ENCODE results near the gene NABP2. TPM values are rescaled to one million over a fixed set of nuclear protein-coding genes. Genes with fewer than 3 reads are reported as not detected.
"Not testable (repeated sequence)": the region's sequence is repeated elsewhere in the genome, so short reads cannot be mapped to it uniquely, and the experiment has no call there.

The NABP2 gene
- total RNA-seq, 1 experiment from 2014 or later = 49.0 TPM

DNA sequence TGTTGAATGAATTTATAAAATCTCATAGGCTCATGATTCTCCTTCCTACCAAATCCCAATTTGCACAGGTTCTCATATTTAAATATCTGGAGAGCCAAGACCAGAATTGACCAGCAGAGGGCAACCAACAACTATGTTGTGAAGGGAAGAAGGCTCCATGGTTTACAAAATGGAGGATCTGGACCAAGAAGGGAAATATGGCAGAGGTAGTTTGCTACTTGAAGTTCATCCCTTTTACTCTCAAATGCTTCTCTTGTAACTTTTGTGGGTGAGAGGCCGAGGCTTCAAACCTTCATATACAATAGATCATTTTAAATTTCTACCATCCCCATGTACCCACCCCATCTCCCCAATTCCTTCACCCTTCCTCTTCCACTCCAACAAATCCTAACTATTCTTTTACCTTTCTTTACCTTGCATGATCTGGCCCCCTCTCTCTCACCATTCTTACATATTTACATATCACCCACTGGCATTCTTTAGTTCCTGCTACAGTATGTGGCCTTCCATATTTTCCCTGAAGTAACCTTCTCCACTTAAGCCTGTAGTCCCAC, 31.0 kb upstream of the NABP2 start:
- Histone ChIP-seq H3K56ac (ENCODE audit: insufficient read length, low read depth, low read length) (no peak overlapping the region), H3K27ac (ENCODE audit: insufficient read length, low read depth, low read length) (no peak overlapping the region), H3K4ac (ENCODE audit: low read depth, low read length) (no peak overlapping the region), H2BK20ac (ENCODE audit: low read depth, low read length, poor library complexity, severe bottlenecking) (no peak overlapping the region), H4K91ac (ENCODE audit: insufficient read length, low read depth, low read length) (no peak overlapping the region), H2BK5ac (ENCODE audit: insufficient read length, low read length) (no peak overlapping the region), H2BK15ac (ENCODE audit: low read depth, low read length) (no peak overlapping the region), H3K14ac (ENCODE audit: insufficient read depth, low read length) (no peak overlapping the region), H3K27me3 (ENCODE audit: insufficient read depth, low read length) (no peaks in the 10 kb centered on the region), H2AK5ac (ENCODE audit: insufficient read length, low read length) (no peak overlapping the region), H3K9ac (ENCODE audit: extremely low read depth, insufficient read length, low read length) (no peak overlapping the region), H4K8ac (replicated peaks; ENCODE audit: insufficient read length, low read depth, low read length) (no peak overlapping the region), H4K5ac (ENCODE audit: insufficient read length, low read depth, low read length) (no peak overlapping the region), H3K23ac (ENCODE audit: insufficient read length, low read depth, low read length) (no peak overlapping the region), H3K79me1 (ENCODE audit: insufficient read depth, low read depth, low read length, poor library complexity, severe bottlenecking) (peaks cover 3% of the 10 kb centered on the region), H3K18ac (ENCODE audit: insufficient read length, low read depth, low read length) (no peak overlapping the region), H2AFZ (ENCODE audit: low read length) (no peak overlapping the region), H2BK120ac (ENCODE audit: low read depth, low read length, poor library complexity, severe bottlenecking) (no peak overlapping the region), H3K79me2 (ENCODE audit: insufficient read depth, low read length) (peaks cover 4% of the 10 kb centered on the region; the same call in 1 of the 2 replicates), H2BK12ac (ENCODE audit: insufficient read length, low read depth, low read length) (no peak overlapping the region), H3K23me2 (ENCODE audit: insufficient read length, low read depth, low read length, poor library complexity, severe bottlenecking) (peaks cover 11% of the 10 kb centered on the region), H3K4me2 (ENCODE audit: insufficient read depth, insufficient read length, low read length) (no peak overlapping the region), H3T11ph (ENCODE audit: low read length) (no peak overlapping the region), H3K4me1 (ENCODE audit: insufficient read depth, low read length) (peaks cover 5% of the 10 kb centered on the region), H3K9me3 (ENCODE audit: control insufficient read depth, low read depth, low read length) (no peaks in the 10 kb centered on the region), H4K20me1 (ENCODE audit: control insufficient read depth, insufficient read depth, insufficient read length) (no peaks in the 10 kb centered on the region)
- Mint-ChIP-seq H3K9me3 (0 out of 5 replicates have a peak, but pooled peaks cover 0 to 3% of the 10 kb centered on the region in 2 experiments), H3K27me3 (ENCODE audit: low read depth) (peaks cover 3% of the 10 kb centered on the region; the same call in 1 of the 2 replicates), H3K4me1 (peaks cover 17 to 22% of the 10 kb centered on the region in 2 experiments), H3K36me3 (ENCODE audit: insufficient read depth in 1 of 3, low read depth in 3 of 3) (peaks cover 13 to 15% (median 13%) of the 10 kb centered on the region in 3 experiments; a peak in 6 of 7 replicates), H3K27ac (peak overlapping the region in 2 of 3 experiments; percentile 49 to 84; a peak in 5 of 7 replicates), H3K4me3 (no peak overlapping the region; a peak in 2 of 5 replicates)
- WGBS (ENCODE audit: extremely low coverage, insufficient read length, low lambda C conversion rate) = no CpG with 5 or more reads among the region's 1 CpG
- TF ChIP-seq CTCF (conservative IDR thresholded peaks at IDR 0.05) = peak; percentile 89
- peak; percentile 56 for DNase-seq

DNA sequence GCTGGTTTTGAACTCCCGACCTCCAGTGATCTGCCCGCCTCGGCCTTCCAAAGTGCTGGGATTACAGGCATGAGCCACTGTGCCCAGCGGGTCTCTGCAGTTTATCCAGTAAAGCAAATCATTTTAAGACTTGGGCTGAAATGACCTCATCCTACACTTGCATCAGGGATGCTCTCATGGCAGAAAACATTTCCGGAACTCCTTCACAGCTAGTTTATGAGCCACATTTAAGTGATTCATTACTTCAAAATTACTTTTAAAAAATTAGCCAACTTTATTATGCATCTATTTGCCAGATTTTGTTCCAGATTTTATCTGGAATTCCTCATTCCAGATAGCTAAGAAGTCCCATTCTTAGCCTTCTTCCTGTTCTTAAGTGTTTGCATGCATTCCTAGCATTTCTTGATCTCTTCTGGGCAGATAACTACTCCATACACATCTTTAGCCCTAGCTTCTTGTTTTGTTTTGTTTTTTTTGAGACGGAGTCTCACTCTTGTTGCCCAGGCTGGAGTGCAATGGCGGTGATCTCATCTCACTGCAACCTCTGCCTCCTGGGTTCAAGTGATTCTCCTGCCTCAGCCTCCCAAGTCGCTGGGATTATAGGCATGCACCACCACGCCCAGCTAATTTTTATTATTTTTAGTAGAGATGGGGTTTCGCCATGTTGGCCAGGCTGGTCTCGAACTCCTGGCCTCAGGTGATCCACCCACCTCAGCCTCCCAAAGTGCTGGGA, 27.2 kb upstream of the NABP2 start:
- not testable (repeated sequence) for H3K4me2 ChIP-seq (ENCODE audit: insufficient read depth, insufficient read length, low read length); H3K9me3 ChIP-seq (ENCODE audit: control insufficient read depth, low read depth, low read length); H2AK5ac ChIP-seq (ENCODE audit: insufficient read length, low read length); H3T11ph ChIP-seq (ENCODE audit: low read length); H3K79me2 ChIP-seq (ENCODE audit: insufficient read depth, low read length); H3K14ac ChIP-seq (ENCODE audit: insufficient read depth, low read length); H3K27me3 ChIP-seq (ENCODE audit: insufficient read depth, low read length); H3K56ac ChIP-seq (ENCODE audit: insufficient read length, low read depth, low read length); H4K91ac ChIP-seq (ENCODE audit: insufficient read length, low read depth, low read length); H3K27ac ChIP-seq (ENCODE audit: insufficient read length, low read depth, low read length); H4K5ac ChIP-seq (ENCODE audit: insufficient read length, low read depth, low read length); H2AFZ ChIP-seq (ENCODE audit: low read length); H2BK12ac ChIP-seq (ENCODE audit: insufficient read length, low read depth, low read length); H2BK20ac ChIP-seq (ENCODE audit: low read depth, low read length, poor library complexity, severe bottlenecking); DNase-seq; H3K4ac ChIP-seq (ENCODE audit: low read depth, low read length); H2BK120ac ChIP-seq (ENCODE audit: low read depth, low read length, poor library complexity, severe bottlenecking); H3K23ac ChIP-seq (ENCODE audit: insufficient read length, low read depth, low read length); H2BK15ac ChIP-seq (ENCODE audit: low read depth, low read length); H3K79me1 ChIP-seq (ENCODE audit: insufficient read depth, low read depth, low read length, poor library complexity, severe bottlenecking); H4K8ac ChIP-seq (replicated peaks; ENCODE audit: insufficient read length, low read depth, low read length); H3K23me2 ChIP-seq (ENCODE audit: insufficient read length, low read depth, low read length, poor library complexity, severe bottlenecking); H3K18ac ChIP-seq (ENCODE audit: insufficient read length, low read depth, low read length); H3K4me1 ChIP-seq (ENCODE audit: insufficient read depth, low read length); H4K20me1 ChIP-seq (ENCODE audit: control insufficient read depth, insufficient read depth, insufficient read length); H2BK5ac ChIP-seq (ENCODE audit: insufficient read length, low read length); H3K9me3 Mint-ChIP-seq; H3K27me3 Mint-ChIP-seq (ENCODE audit: low read depth); H3K4me3 Mint-ChIP-seq; H3K9ac ChIP-seq (ENCODE audit: extremely low read depth, insufficient read length, low read length)
- Mint-ChIP-seq H3K36me3 (ENCODE audit: insufficient read depth in 1 of 3, low read depth in 3 of 3) (peaks cover 9 to 13% (median 11%) of the 10 kb centered on the region in 3 experiments; a peak in 4 of 7 replicates), H3K27ac (peak overlapping the region in 1 of 3 experiments; percentile 8; a peak in 2 of 7 replicates), H3K4me1 (peaks cover 10 to 21% of the 10 kb centered on the region in 2 experiments)
- WGBS (ENCODE audit: extremely low coverage, insufficient read length, low lambda C conversion rate) = no CpG with 5 or more reads among the region's 11 CpGs
